ENCODE results near the gene NDRG2.
"Not testable (repeated sequence)": the region's sequence is repeated elsewhere in the genome, so short reads cannot be mapped to it uniquely, and the experiment has no call there.

Gene NDRG2

DNA sequence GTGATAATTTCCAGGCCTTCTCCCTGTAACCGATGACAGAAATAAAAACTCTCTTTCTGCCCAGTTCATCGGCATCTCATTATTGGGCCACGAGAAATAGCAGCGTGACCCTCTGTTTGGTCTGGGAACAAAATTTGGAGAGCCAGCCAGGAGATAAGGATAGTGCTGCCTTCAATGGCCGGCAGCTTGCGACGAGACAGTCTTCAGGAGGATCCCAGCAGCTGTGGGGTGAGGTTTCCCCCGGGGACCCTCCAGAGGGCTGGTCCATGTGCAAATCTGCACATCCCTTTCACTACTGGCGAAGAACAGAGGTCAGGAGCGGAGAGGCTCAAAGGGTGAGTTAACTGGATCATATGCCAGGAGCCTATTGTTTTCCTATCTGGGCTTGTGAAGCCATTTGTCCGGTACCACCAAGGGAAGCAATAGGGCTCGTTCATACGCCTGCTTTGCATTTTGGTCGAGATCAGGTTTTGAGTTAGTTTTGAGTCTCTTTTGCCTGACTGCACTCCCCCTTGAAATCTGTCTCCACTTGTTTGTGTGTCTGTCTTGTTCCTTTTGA, 21.0 kb downstream of the NDRG2 start:
- DNase-seq, result no peak

DNA sequence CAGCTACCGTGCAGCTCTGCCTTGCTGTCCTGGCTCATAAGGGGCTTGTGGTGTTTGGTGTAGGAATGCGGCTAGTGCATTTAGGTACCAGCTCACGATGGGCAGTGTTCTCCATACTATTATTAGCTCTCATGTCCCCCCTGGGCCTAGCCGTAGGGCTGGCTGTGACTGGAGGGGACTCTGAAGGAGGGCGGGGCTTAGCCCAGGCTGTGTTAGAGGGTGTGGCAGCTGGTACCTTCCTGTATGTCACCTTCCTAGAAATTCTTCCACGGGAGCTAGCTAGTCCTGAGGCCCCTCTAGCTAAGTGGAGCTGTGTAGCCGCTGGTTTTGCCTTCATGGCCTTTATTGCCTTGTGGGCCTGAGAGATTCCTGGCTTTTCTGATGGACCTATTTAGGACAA, 23.6 kb downstream of the NDRG2 start:
- no peak for DNase-seq

- no peak for DNase-seq
These were observed 25.3 kb downstream of the NDRG2 start for GRCh38 chr14:20999591-20999990.

DNA sequence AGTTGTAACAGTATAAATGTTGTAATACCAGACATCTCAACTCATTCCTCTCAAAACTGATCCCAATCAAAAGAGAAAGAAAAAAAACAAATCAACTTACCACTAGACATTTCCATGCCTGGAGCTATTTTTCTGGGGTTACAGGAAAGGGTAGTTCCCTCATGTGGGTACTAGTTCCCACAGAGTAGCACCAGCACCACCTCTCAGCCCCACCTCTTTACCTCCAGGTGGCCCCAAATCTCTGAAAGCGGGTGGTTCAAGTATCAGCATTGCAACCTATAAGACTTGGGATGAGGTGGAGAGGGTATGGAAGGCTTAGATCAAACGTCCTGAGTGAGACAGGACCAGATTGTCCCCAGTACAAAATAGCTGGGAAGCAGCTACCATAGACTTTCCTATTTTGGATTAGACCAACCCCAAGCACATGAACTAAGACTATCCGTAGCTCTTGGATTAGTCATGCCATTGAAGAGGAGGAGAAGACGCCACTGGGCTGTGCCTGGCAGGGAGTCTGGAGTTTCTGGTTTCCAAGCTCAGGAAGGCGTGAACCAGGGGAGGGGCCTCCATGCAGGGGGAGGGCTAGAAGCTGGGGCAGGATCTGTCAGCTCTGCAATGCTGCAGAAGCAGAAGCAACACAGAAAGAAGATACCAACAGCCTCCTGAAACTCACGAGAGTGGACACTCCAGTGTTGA, 26.0 kb downstream of the NDRG2 start, which contains the start of gene SLC39A2:
Gene SLC39A2 (plus strand): TSS at position 620 of the 693 bp plus-strand sequence. CDS start 154 bp downstream, outside the sequence.
- no peak for DNase-seq

- DNase-seq, result no peak
These were observed 26.7 kb downstream of the NDRG2 start for GRCh38 chr14:20998139-20998538.

DNA sequence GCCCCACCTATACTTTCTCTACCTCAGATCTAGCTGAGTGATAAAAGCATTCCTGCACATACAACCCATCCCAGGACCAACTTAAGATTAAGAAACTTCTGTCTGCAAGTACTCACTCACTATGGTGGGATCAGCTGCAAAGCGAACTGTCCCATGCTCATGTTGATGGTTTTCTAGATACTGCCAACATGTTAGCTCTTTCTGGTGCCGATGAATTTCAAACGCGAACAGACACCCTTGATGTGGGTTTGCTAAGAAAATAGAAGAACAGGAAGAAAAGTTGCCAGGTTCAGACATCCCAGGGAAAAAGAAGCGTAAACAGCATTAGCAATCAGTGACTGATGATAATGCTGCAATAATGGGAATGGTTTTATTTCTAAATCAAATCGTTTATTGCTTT, 27.3 kb downstream of the NDRG2 start:
- DNase-seq, result no peak

- DNase-seq, result no peak
These were observed 27.7 kb downstream of the NDRG2 start for GRCh38 chr14:20997115-20997514.

- DNase-seq, result no peak
These were observed 28.3 kb downstream of the NDRG2 start for GRCh38 chr14:20996521-20996920.

- peak; percentile 96 for DNase-seq
These were observed 34.9 kb downstream of the NDRG2 start, which contains the start of gene METTL17 for GRCh38 chr14:20989787-20990600. TSS of gene METTL17 (plus strand) at chr14:20989980. CDS start at chr14:20990003, 23 bp downstream.

- no peak for DNase-seq
These were observed 35.4 kb downstream of the NDRG2 start for GRCh38 chr14:20989471-20989786.

DNA sequence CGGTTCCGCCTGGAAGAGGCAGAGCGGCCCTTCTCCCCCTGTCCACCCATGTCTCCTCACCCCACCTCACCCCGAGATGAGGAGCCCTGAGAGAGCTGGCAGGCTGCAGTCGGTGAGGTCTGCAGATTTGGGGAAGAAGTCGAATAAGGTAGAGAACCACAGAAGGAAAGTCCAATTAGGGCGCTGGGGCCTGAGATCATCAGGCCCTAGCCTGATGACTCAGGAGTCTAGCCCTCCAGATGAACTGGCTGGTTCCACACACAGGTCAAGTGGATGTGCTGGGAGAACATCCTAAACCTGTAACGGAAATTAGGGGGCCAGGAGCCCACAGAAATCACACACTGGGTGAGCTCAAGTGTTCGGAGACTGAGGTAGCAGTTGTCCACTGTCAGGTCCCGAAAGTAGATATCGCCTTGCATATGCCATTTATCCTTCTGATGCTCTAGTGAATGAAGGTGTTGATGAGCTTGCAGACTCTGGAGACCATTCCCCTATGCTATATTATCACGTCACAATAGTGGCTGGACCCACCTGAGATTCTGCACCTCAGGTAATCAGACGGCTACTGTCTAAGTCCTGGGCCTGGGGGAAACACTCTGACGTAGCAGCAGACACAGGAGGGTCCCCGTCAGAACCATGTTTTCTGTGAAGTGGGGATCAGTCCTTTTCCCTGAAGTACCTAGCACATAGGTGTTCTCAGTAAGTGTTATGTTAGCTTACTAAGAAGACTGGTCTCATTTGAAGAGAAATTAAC, 36.0 kb downstream of the NDRG2 start:
- no peak for DNase-seq

DNA sequence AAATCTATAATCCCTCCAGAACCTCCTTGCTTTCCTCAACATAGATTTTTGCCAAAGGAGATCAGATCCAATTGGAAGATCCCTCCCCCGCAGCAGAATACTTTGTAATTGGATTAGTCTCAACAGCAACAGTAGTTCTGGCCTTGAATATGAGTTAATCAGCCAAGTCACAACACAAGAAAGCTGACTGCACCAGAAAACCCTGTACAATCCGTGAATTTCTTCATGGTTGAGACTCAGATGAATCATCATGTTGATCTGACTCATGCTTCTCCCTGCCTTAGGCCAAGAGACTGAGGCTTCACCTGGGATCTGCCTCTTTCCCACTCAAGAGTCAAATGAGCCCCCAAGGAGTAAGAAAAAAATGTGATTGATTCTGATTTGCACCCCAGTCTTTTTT, 38.0 kb downstream of the NDRG2 start:
- no peak for DNase-seq

GRCh38 chr14:20985650-20986049, 39.2 kb downstream of the NDRG2 start:
- DNase-seq, result not testable (repeated sequence)

DNA sequence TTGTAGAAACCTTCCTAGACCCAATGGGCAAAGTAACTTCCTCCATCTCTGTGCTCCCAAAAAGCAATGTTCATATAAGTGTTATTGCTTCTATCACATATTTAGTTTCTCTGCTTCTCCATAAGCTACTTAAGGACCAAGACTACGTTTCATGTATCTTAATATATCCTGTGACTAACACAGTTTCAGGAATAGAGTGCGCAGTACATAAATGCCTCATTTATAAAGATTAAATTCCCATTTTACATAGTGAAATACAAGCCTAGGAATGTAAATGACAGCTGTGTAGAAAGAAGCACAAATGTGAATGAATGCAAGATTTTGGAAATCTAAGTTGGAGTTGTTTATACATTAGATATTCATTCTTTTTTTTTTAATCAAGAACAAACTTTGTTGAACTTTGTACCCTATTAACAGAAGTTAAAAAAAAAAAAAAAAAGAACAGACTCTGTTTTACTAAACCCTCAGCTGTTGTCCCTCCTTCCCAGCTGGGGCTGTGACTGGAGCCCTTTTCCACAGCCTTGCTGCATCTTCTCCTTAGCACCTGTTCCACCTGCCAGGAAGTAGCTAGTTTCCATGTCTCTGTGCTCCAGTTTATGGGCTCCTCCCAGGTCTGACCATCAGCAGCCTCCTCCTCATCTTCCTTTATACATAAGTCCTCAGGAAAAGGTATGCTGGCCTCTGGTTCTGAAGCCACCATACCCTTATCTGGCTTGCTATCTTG, 42.1 kb downstream of the NDRG2 start:
- DNase-seq, result no peak

DNA sequence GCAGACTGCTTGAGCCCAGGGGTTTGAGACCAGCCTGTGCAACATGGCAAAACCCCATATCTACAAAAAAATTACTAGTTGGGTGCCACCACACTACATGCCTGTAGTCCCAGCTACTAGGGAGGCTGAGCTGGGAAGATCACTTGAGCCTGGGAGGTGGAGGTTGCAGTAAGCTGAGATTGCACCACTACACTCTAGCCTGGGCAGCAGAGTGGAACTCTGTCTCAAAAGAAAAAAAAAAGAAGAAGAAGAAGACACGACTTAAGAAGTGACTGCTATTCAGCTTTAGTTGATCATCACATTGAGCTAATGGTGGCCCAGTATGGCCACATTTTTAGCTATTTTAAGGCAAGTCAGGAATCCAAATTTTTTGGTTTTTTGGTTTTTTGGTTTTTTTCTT, 44.0 kb downstream of the NDRG2 start:
- DNase-seq, result no peak

DNA sequence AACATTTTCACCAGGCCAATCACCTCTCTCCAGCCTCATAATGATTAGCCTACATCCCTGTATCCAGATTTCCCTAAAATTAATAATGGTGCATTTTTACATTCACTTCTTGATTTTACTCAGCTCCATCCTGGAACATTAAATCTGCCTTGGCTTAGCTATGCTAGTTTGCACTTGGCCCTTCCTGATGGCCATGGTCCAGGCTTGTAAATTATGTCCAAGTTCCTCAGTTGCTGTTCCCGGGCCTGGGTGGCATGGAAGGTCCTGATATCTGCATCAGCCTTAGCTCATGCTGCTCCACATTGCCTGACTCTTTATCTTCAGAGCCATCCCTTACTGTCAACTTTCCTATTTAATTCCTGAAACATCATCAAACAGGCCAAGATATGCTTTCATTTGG, 46.2 kb downstream of the NDRG2 start:
- DNase-seq, result no peak

DNA sequence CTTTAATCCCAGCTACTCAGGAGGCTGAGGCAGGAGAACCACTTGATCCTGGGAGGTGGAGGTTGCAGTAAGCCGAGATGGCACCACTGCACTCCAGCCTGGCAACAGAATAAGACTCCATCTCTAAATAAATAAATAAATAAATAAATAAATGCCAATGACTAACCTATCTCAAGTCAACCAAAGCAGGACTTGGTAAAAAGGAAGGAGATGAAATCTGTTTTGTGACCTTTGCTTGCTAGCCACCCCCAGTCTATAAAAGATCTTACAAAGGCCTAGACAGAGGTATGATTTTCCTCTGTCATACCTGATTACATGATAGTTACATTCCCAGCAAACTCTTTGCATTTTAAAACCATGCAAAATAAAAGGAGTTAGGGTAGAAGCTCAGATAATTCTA, 48.6 kb downstream of the NDRG2 start:
- no peak for DNase-seq

- DNase-seq, result no peak
These were observed 51.4 kb downstream of the NDRG2 start for GRCh38 chr14:20973501-20973900.

GRCh38 chr14:20971705-20972021, 53.2 kb downstream of the NDRG2 start:
- no peak for DNase-seq

GRCh38 chr14:20970983-20971704, 53.7 kb downstream of the NDRG2 start:
- DNase-seq, result peak; percentile 91

- no peak for DNase-seq
These were observed 54.2 kb downstream of the NDRG2 start for GRCh38 chr14:20970647-20970982.

DNA sequence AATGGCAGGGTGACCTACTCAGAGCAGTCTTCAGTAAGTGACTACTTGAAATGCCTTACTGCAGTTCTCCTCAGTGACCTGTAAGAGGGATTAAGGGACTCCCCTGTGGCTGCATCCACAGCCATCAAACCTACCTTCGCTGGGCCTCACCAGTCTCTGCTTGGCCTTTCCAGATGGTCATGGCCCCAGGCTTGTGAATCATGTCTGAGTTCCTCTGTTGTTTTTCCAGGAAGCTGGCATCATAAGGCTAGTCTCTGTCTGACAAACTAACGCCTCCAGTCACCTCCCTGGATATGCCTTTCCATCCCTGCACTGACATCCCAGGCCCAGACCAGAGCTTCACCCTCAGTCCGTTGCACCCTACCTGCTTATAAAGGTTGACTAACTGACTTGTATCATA, 55.5 kb downstream of the NDRG2 start:
- no peak for DNase-seq

All from femur (tissue), 1 donor.